ENCODE measurements around the gene ITPKC. TPM values are rescaled to one million over a fixed set of nuclear protein-coding genes. Genes with fewer than 3 reads are reported as not detected.

The ITPKC gene
- total and polyA plus RNA-seq, 10 of the 15 experiments (the other 5 are each of a cell fraction or from before 2014, with no cell fraction given): 0.03 to 6.4 (median 3.5) TPM

DNA sequence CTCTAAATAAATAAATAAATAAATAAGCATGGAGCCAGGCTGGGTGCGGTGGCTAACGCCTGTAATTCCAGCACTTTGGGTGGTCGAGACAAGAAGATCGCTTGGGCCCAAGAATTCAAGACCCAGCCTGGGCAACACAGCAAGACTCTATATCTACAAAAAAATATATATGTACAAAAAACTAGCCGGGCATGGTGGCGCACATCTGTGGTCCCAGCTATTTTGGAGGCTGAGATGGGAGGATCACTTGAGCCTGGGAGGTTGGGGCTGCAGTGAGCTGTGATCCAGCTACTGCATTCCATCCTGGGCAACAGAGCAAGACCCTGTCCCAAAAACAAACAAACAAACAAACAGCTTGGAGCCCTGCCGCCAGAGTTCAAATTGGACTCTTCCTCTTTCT is 30.6 kb downstream of the ITPKC start:
- H3K9ac ChIP-seq (ENCODE audit: control insufficient read depth, insufficient read depth, low read length): no peak overlapping the region
- no peak overlapping the region for H3K27ac ChIP-seq (ENCODE audit: control insufficient read depth, insufficient read depth)
- intact Hi-C loops (cut with micrococcal nuclease; ENCODE audit: unreplicated experiment) (no loop called here), in situ Hi-C loops (cut with MboI) (no loop called here)
- FAIRE-seq (peak; percentile 31), DNase-seq (ENCODE audit: low read depth, low spot score) (no peak), ATAC-seq (no peak)
- RAD21 ChIA-PET (ENCODE audit: unreplicated experiment): interaction anchor here (1.8 to 16.3 kb wide), 2 partner anchors 29 to 30 kb away, joined by 5 to 291 read pairs; partner anchors contain the start of genes COQ8B, ITPKC, MIA and RAB4B
- H3K27me3 ChIP-seq (replicated peaks in 1 of 2; ENCODE audit: control insufficient read depth in 2 of 2, insufficient read depth in 2 of 2, low read length in 1 of 2): no peaks in the 10 kb centered on the region
- no peak overlapping the region for H2AFZ ChIP-seq (ENCODE audit: control insufficient read depth, low read depth, low read length)
- H3K9me3 ChIP-seq (replicated peaks; ENCODE audit: control insufficient read depth, insufficient read depth, low read length): no peaks in the 10 kb centered on the region
- H3K36me3 ChIP-seq (ENCODE audit: control insufficient read depth in 2 of 2, insufficient read depth in 2 of 2, low read length in 1 of 2): no peaks in the 10 kb centered on the region
- over 99% methylated on average over 7 of the region's 7 CpGs for WGBS (ENCODE audit: insufficient coverage, insufficient replicate concordance, low lambda C conversion rate, missing lambda C conversion rate)
- peak overlapping the region; percentile 69 for H3K4me2 ChIP-seq (ENCODE audit: control insufficient read depth, insufficient read depth)
- peaks cover 8% of the 10 kb centered on the region for H3K4me1 ChIP-seq (ENCODE audit: control insufficient read depth, insufficient read depth, low read length)
- peaks cover 40% of the 10 kb centered on the region for H3K79me2 ChIP-seq (ENCODE audit: control insufficient read depth, insufficient read depth, low read length)
- H4K20me1 ChIP-seq (ENCODE audit: control insufficient read depth, insufficient read depth): no peaks in the 10 kb centered on the region
- no peak overlapping the region for H3K4me3 ChIP-seq
- BruUV-seq (replicated peaks): no TSS peak
- SMC1A ChIA-PET (ENCODE audit: uncharacterized antibody, unreplicated experiment): interaction anchor here (0.6 to 13.2 kb wide), 7 partner anchors 17 to 1508 kb away, joined by 3 to 256 read pairs (median 3); partner anchors contain the start of genes ERF, MIA and RAB4B
- TF ChIP-seq RCOR1 (conservative IDR thresholded peaks at IDR 0.05; ENCODE audit: low read depth, low read length) (no peak), MYB (IDR thresholded peaks at IDR 0.05; ENCODE audit: borderline replicate concordance, low read depth, low read length) (no peak), YBX1 (IDR thresholded peaks at IDR 0.05) (no peak), HDAC6 (IDR thresholded peaks at IDR 0.05; ENCODE audit: unreplicated experiment) (no peak), PKNOX1 (IDR thresholded peaks at IDR 0.05) (no peak), YY1 (IDR thresholded peaks at IDR 0.05; ENCODE audit: low read depth, low read length) (no peak), NR2C2 (IDR thresholded peaks at IDR 0.05; ENCODE audit: borderline replicate concordance, control insufficient read depth, insufficient read length, low read depth) (no peak), SIN3A (IDR thresholded peaks at IDR 0.05; ENCODE audit: low read depth, low read length) (no peak), BHLHE40 (IDR thresholded peaks at IDR 0.05; ENCODE audit: borderline replicate concordance in 1 of 2, low read depth in 2 of 2, low read length in 1 of 2) (no peak), NFIC (IDR thresholded peaks at IDR 0.05; ENCODE audit: low read depth, low read length) (no peak), MYC (IDR thresholded peaks at IDR 0.05; ENCODE audit: insufficient read depth, insufficient read length, insufficient replicate concordance, low read length, severe bottlenecking) (no peak)
- CTCF ChIA-PET: interaction anchor here (1.1 to 1.6 kb wide), 6 partner anchors 11 to 72 kb away, joined by 3 to 9 read pairs (median 3); partner anchors contain the start of genes COQ8B and ITPKC
- POLR2A ChIA-PET: interaction anchor here (1.1 to 9.5 kb wide), 5 partner anchors 27 to 56 kb away, joined by 3 to 331 read pairs (median 10); partner anchors contain the start of genes COQ8B, ITPKC, MIA and RAB4B

All from GM12878 (cell line).